NCI-H128 (cell line): ENCODE results near the gene KRTAP10-9.
"Not testable (repeated sequence)": the region's sequence is repeated elsewhere in the genome, so short reads cannot be mapped to it uniquely, and the experiment has no call there.

Experiments used
- DNase-seq: peaks from one replicate; lab custom pipeline; 2025; ENCODE audit not compliant: unreplicated experiment; lab: John Stamatoyannopoulos, UW

KRTAP10-9 gene

DNA sequence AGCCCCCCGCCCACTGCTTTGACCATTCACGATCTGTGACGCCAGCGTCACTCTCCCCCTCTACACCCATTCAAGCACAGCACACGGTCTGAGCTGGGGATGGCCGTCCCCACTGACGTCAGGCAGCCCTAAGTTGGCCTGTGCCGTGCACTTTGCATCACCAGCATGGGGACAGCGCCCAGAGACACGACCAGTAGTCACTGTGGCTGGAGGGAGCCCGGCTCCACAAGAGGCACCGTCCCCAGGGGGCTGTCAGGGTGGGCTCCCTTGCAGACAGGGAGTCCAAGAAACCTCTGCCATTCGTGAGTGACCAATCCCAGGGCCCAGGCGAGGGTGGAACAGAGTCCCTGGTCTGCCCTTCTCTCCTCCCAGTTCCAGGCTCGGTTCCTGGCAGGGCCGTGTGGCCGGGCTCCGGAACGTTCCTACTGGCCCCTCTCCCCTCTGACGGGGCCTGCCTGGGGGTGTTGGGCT, 12.7 kb upstream of the KRTAP10-9 start:
- no peak for DNase-seq

DNA sequence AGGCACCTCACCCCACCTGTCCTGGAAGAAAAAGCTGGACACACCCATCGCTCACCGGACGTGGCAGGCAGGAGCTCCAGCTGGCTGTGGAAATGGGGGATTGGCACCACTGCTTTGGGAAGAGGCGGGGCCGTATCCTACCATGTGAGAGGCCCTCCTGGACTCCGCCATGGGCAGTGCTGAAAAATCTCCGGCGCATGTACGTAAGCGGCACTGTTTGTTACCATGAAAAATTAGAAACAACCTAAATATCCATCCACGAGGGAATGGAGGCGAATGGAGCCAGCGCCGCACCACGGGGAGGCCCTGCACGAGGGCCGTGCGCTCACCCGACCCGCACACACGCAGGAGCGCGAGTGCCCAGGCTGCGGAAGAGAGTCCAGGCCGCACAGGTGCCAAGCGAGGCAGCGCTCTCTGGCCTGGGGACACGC, 11.9 kb upstream of the KRTAP10-9 start:
- no peak for DNase-seq

DNA sequence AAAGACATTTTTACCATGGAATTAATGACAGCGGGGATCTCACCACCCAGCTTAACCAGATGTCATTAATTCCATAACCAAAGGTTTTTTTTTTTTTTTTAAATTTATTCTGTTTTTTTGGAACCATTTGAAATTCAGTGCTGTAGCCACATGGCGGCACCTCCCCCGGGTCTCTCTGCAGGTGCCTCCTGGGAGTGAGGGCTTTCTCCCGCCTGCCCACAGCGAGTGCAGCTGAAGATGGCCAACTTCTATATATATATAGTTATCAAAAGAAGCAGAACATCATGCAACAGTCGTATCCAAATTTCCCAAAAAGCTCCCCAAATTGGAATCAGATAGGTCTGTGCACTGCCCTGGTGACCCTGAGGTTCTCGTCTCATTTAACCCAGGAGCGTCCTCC, 11.4 kb upstream of the KRTAP10-9 start:
- no peak for DNase-seq

DNA sequence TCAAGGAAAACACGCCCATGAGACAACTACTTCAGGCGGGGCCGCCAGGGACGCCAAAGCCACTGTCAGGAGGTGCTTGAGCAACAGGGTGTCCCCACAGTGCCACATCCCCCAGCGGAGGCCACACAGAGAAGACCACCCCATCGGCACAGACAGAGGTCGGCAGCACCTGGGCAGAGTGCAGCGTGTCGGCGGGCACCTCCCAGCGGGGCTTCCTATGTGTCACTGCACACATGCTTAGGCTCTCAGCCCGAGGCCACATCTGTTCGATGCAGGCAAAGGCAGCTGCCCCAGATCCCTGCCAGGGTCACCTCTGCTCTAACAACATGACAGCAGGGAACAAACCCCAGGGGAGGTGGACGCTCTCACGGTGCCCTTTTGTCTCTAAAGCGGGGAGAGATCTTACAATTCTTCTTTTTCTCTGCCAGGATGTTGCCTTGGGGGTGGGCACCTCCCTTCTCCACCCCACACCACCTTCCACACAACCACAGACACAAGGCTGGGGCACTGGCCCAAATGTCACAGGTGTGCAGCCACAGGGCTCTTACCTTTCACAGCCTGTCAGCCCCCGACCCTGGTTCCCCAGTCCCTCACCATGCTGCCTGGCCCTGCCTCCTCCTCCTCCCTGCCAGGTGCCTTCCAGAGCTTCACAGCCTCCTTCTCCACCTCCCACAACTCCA, 10.8 kb upstream of the KRTAP10-9 start:
- no peak for DNase-seq

DNA sequence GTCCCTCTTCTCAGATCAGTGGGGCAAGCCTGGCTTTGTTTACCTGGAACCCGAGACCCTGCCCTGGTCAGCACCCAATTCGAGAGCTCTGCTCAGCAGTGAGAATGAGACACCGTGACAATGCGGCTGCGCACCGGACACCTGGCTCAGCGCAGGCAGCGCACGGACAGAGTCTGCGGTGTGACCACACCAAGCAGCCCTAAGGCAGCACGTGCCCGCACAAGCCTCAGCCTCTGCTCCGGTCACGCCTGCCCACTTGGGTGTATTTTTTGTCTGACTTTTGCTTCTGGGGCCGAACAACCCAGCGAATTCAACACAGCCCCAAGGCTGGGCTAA, 10.3 kb upstream of the KRTAP10-9 start:
- DNase-seq = no peak

DNA sequence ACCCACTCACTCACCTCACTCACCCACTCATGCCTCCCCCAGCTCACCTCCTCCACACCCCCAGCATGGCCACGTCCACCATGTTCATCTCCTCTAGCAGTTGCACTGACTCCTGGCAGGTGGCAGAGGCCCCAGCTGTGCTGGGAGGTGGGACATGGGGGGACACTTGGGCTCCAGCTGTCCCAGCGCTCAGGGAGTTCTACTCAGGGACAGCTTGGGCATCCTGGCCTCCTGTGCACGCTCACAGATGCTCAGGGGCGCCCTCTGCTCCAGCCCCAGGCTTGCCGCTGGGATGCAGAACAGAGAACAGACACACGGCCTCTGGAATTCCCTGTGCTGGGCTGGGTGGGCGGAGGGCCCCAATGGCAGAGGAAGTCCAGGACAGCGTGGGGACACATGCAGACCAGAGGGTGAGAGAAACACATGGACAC, 9.8 kb upstream of the KRTAP10-9 start:
- no peak for DNase-seq

DNA sequence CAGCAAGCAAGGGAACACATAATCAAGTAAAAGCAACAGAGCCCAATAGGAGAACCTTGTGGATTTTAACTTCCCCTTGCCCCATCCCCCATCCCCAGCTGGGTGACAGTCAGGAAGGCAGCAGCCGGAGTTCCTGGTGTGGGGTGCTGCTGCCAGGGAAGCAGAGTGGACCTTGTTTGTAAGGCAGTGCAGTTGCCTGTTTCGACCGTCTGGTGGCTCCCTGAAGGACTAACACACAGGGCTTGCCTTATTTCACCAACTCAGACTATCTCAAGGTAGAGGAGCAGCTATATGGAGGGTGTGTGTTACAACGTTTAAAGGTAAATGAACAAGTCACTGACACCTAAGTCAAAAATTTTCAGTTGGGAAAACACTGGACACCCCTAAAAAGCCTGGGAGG, 8.4 kb upstream of the KRTAP10-9 start:
- no peak for DNase-seq

DNA sequence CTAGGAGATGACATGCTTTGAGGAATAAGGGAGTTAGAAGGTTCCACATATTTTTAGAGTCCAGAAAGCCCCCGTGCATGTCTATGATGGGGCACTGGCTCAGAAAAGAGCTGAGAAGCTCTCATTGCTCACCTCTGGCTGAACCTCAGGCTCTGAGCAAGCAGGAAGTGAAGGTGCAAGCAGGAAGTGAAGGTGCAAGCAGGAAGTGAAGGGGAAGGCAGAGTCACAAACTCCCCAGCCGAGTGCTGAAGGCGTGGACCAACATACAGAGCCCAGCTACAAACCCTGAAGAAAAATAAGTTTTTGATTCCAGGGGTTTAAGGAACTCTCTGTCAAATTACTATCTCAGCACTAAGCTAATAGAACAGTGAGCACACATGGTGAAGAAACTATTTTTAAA, 8.0 kb upstream of the KRTAP10-9 start:
- DNase-seq = no peak

DNA sequence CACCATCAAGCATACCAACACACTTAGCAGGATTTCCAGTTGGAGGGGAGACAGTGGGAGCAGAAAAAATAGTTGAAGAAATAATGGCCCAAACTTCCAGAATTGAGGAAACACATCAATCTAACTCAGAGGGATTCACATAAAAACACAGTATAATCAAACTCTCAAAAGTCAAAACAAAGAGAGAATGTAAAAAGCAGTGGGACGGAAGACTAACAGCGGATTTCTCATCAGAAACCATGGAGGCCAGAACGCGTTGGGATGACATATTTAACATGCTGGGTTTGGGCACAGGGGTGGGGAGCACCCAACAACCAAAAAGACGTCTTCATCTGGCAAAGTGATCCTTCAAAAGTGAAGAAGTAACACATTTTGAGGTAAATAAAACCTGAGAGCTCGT, 7.0 kb upstream of the KRTAP10-9 start:
- DNase-seq = no peak

DNA sequence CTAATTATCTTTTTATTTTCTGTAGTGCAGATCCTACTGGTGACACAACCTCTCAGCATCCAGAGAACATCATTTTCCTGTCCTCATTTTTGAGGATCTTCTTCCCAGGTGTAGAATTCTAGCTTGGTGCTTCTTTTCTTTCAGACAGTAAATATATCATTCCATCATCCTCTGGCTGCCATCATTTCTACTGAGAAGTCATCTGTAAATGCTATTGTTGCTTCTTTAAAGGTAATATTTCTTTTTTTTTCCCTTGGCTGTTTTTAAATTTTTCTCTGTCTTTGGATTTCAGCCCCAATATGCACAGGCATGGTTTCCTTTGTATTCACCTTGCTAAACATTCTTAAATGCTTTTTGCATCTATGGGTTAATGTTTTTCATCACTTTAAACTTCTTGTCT, 3.3 kb upstream of the KRTAP10-9 start:
- no peak for DNase-seq

DNA sequence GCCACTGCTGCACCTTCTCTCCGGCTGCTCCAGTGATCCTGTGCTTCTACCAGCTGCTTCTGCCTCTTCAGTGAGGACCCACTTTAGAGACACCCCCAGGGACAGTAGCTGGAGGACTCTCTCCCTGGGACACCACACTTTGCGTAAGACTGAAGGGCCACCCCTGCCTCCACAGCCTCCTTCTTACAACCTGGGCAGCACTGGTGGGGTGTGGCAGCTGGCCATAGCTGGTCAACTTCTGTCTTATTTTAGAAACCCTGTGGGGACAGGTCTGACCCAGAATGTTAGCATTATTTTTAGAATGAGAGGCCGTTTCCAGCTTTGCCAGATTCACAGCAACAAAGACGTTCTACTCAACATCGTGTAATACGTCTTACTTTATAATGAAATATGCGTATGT, 1.1 kb upstream of the KRTAP10-9 start:
- DNase-seq = no peak

DNA sequence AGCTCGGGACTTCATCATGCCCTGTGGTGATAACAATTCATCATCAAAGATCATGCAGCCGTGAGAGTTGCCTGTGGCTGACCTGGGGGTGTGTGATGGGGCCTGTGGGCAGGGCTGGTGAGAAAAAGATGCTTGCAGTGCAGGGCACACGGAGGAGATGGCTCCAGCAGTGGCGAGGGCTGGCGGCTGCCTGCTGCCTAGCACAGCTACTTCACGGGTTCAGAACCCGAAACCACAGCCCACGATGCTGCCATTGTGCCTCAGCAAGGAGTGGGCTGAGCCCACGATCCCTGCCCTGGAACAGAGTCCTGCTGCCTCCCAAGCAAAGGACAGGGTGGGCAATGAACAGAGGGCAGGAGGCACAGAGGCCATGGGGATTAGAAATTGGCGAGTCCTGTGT, 631 bp upstream of the KRTAP10-9 start:
- no peak for DNase-seq

DNA sequence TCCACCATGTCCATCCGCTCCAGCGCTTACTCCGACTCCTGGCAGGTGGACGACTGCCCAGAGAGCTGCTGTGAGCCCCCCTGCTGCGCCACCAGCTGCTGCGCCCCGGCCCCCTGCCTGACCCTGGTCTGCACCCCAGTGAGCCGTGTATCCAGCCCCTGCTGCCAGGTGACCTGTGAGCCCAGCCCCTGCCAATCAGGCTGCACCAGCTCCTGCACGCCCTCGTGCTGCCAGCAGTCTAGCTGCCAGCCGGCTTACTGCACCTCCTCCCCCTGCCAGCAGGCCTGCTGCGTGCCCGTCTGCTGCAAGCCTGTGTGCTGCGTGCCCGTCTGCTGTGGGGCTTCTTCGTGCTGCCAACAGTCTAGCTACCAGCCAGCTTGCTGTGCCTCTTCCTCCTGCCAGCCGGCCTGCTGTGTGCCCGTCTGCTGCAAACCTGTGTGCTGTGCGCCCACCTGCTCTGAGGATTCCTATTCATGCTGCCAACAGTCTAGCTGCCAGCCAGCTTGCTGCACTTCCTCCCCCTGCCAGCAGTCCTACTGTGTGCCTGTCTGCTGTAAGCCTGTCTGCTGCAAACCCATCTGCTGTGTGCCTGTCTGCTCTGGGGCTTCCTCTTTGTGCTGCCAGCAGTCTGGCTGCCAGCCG, 409 bp downstream of the KRTAP10-9 start:
- DNase-seq = not testable (repeated sequence)

DNA sequence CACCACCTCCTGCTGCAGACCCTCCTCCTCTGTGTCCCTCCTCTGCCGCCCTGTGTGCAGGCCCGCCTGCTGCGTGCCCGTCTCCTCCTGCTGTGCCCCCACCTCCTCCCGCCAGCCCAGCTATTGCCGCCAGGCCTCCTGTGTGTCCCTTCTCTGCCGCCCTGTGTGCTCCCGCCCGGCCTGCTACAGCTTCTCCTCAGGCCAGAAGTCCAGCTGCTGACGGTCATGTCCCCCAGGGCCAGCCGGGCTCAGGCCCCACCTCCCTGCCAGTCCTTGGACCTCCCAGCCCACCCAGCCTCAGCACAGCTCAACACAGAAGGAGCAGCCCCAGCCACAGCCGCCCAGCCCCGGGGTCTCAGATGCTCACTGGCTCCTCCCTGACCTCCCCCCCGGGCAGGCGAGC, 939 bp downstream of the KRTAP10-9 start:
- DNase-seq = not testable (repeated sequence)

DNA sequence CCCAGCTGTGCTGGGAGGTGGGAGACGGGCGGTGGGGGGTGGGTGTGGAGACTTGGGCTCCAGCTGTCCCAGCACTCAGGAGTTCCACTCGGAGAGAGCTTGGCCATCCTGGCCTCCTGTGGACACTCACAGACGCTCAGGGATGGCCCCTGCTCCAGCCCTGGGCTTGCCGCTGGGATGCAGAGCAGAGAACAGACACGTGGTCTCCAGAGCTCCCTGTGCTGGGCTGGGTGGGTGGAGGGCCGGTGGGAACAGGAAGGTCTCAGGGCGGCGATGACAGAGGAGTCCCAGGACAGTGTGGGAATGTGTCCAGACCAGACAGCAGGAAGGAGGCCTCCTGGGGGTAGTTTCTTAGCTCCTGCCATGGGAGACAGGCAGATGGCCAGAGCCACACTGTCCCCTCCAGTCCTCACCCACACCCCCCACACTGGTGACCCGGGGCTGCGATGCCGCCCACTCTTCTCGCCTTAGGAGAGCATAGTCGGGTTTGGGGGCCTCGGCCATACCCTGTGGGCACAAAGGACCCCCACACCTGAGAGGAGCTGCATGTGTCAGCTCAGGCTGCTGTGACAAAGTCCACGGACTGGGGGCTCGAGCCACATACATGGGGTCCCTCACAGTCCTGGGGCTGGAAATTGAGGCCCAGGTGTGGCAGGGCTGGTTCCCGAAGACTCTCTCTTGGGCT, 2.0 kb downstream of the KRTAP10-9 start:
- no peak for DNase-seq

DNA sequence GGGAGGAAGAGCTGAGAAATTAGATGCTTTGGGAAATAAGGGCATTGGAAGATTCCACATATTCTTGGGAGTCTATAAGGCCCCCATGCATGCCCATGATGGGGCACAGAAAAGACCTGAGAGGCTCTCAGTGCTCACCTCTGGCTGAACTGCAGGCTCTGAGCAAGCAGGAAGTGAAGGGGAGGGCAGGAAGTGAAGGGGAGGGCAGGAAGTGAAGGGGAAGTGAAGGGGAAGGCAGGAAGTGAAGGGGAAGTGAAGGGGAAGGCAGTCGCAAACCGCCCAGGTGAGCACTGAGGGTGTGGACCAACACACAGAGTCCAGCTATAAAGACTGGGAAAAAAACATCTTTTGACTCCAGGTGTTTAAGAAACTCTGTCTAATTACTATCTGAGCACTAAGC, 3.5 kb downstream of the KRTAP10-9 start:
- no peak for DNase-seq

DNA sequence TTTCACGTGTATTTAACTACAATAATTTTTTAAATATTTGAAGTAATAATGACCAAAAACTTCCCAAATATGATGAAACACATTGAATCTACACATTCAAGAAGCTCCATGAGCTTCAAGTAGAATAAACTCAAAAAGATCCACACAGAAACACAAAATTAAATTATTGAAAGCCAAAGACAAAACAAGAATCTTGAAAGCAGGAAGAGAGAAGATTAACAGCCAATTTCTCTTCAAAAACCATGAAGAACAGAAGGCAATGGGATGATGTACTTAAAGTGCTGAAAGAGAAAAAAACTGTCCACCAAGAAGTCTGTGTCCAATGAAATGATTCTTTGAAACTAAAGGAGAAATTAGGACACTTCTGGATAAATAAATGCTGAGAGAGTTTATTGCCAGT, 5.2 kb downstream of the KRTAP10-9 start:
- no peak for DNase-seq

DNA sequence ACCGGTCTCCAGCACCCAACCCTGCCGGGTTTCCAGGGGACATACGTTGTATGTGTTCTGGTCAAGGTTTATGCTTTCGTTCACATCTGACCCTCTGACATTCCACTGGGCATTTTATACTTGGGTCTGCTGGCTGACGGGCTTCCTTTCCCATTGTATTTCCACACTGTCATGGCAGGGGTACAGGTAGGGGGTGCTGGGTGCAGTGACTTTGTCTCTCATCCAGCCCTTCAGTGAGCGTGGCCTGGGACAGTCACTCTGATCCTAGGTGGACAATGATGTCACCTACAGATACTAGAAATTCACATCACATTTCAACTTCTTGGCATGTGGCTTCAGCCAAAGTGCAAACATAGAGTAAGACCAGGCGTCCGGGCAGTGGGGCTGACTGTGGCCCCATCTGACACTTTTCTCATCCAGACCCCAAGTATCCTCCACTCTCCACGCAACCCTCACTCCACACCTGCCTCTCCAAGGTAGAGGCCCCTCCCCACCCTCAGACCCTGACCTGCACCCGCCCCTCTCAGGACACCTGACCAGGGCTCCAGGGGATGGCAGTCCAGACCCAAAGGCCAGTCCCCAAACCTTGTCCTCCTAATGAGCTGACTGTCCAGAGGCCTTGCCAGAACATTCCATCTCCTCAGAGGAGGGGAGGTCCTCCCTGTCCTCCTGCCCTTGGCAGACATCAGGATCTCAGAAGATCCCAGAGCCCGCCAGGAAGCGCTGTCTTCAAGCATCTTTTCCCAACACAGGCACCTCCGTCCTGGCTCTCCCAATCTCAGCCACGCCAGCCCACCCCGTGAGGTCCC, 9.5 kb downstream of the KRTAP10-9 start:
- no peak for DNase-seq

DNA sequence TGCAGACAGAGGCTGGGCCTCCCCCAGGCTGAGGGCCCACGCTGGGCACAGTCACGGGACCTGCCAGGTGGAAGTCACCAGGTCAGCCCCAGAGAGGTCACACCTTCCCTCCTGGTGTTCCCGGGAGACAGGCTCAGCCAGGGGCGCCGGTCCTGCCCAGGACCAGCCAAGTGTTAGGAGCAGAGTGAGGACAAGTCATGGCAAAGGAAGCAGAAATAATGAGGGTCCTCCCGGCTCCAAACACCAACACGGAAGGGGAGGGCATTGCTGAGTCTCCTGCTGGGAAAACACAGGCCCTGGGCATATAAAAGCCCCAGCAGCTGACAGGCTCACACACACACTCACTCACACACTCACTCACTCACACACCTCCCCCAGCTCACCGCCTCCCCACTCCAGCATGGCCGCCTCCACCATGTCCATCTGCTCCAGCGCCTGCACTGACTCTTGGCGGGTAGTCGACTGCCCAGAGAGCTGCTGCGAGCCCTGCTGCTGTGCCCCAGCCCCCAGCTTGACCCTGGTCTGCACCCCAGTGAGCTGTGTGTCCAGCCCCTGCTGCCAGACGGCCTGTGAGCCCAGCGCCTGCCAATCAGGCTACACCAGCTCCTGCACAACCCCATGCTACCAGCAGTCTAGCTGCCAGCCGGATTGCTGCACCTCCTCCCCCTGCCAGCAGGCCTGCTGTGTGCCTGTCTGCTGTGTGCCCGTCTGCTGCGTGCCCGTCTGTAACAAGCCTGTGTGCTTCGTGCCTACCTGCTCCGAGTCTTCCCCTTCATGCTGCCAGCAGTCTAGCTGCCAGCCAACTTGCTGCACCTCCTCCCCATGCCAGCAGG, 10.3 kb downstream of the KRTAP10-9 start, which contains the start of gene KRTAP10-10:
KRTAP10-10 (plus strand) TSS at position 339 of the 833 bp plus-strand sequence; CDS start at position 401, 62 bp downstream.
- no peak for DNase-seq

DNA sequence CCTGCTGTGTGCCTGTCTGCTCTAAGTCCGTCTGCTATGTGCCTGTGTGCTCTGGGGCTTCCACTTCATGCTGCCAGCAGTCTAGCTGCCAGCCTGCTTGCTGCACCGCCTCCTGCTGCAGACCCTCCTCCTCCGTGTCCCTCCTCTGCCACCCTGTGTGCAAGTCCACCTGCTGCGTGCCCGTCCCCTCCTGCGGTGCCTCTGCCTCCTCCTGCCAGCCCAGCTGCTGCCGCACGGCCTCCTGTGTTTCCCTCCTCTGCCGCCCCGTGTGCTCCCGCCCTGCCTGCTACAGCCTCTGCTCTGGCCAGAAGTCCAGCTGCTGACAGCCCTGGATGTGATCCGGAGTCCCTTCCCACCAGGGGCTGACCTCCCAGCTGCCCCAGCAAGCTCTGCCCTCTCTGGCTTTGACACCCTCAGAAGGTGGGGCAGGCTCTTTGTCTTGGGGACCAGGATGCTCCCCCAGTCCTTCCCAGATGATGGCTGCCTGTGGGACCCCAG, 11.0 kb downstream of the KRTAP10-9 start:
- DNase-seq = not testable (repeated sequence)
